ENCODE measurements around the gene TRAPPC12. TPM values are rescaled to one million over a fixed set of nuclear protein-coding genes. Genes with fewer than 3 reads are reported as not detected.

TRAPPC12 gene
- total RNA-seq, 4 donors from 2014 or later = 41.3 to 83.6 (median 52.0) TPM

GRCh38 chr2:3411103-3411502 lies 31.6 kb downstream of the TRAPPC12 start:
- no peak for TF ChIP-seq CTCF (IDR thresholded peaks at IDR 0.05; ENCODE audit: low read depth)

- no peak for TF ChIP-seq CTCF (IDR thresholded peaks at IDR 0.05; ENCODE audit: low read depth)
Measured at GRCh38 chr2:3413697-3414096, 34.2 kb downstream of the TRAPPC12 start.

GRCh38 chr2:3414133-3414860 lies 34.8 kb downstream of the TRAPPC12 start:
- no peak for TF ChIP-seq CTCF (IDR thresholded peaks at IDR 0.05; ENCODE audit: low read depth)

- no peak for TF ChIP-seq CTCF (IDR thresholded peaks at IDR 0.05; ENCODE audit: low read depth)
Measured at GRCh38 chr2:3418766-3419404, 39.4 kb downstream of the TRAPPC12 start.

- TF ChIP-seq CTCF (IDR thresholded peaks at IDR 0.05; ENCODE audit: low read depth) = no peak
Measured at GRCh38 chr2:3420076-3420768, 40.7 kb downstream of the TRAPPC12 start.

- TF ChIP-seq CTCF (IDR thresholded peaks at IDR 0.05; ENCODE audit: low read depth) = no peak
Measured at GRCh38 chr2:3420769-3421397, 41.4 kb downstream of the TRAPPC12 start.

- TF ChIP-seq CTCF (IDR thresholded peaks at IDR 0.05; ENCODE audit: low read depth) = no peak
Measured at GRCh38 chr2:3421580-3421979, 42.1 kb downstream of the TRAPPC12 start.

Data from subcutaneous adipose tissue (tissue), 4 donors.